HepG2 (cell line): Measurements from ENCODE around the gene CDYL. TPM values are rescaled to one million over a fixed set of nuclear protein-coding genes. Genes with fewer than 3 reads are reported as not detected.

Source experiments
- BRD4 ChIP-seq: sonication (generic); formaldehyde crosslinking; IDR thresholded peaks from 2 replicates; pipeline ENCODE4 v1.4.0; 2020; ENCODE audit warnings: missing genetic modification reagents
- FOXP1 ChIP-seq, 2 experiments: fragments of 450-650 bp in 1 of 2; IDR thresholded peaks; 2 replicates each; pipeline ENCODE4 v1.6.1; 2017 to 2018; ENCODE audit warnings: antibody characterized with exemption in 1 of 2
- GATAD1 ChIP-seq: IDR thresholded peaks from 2 replicates; pipeline ENCODE4 v1.6.1; 2016; ENCODE audit warnings: missing genetic modification reagents, missing compliant biosample characterization
- MIER2 ChIP-seq: IDR thresholded peaks from 2 replicates; pipeline ENCODE4 v1.6.1; 2016; ENCODE audit warnings: missing biosample characterization, missing genetic modification reagents
- NPAS2 ChIP-seq: sonication (generic); formaldehyde crosslinking; IDR thresholded peaks from 2 replicates; pipeline ENCODE4 v1.8.0; 2022; ENCODE audit warnings: mild to moderate bottlenecking, missing genetic modification reagents, borderline replicate concordance
- POGZ ChIP-seq: sonication (generic); formaldehyde crosslinking; IDR thresholded peaks from 2 replicates; pipeline ENCODE4 v1.4.0; 2020; ENCODE audit warnings: mild to moderate bottlenecking, missing genetic modification reagents
- PPARG ChIP-seq: conservative IDR thresholded peaks from 2 replicates; pipeline ENCODE4 v1.6.1; 2016; ENCODE audit warnings: missing biosample characterization, missing genetic modification reagents
- RNF2 ChIP-seq: fragments of 450-650 bp; conservative IDR thresholded peaks from 2 replicates; pipeline ENCODE4 v1.6.1; 2016; ENCODE audit warnings: low read depth
- ZNF501 ChIP-seq: sonication (generic); formaldehyde crosslinking; IDR thresholded peaks from 2 replicates; pipeline ENCODE4 v1.5.1; 2020; ENCODE audit warnings: mild to moderate bottlenecking, moderate library complexity, missing genetic modification reagents
- ZNF556 ChIP-seq: sonication (generic); formaldehyde crosslinking; IDR thresholded peaks from 2 replicates; pipeline ENCODE4 v1.4.0; 2020; ENCODE audit warnings: mild to moderate bottlenecking, missing genetic modification reagents, borderline replicate concordance
- ZNF772 ChIP-seq: sonication (generic); formaldehyde crosslinking; IDR thresholded peaks from 2 replicates; pipeline ENCODE4 v1.5.0; 2020; ENCODE audit warnings: mild to moderate bottlenecking, missing genetic modification reagents
- polyA plus RNA-seq, 8 experiments: library from polyadenylated mRNA; depleted of rRNA in 3 of 8; stranded (reverse) in 7 of 8; unstranded in 1 of 8; fragments of >200 nt; fragmentation: Illumina TruSeq in 4 of 8; extraction: Trizol in 4 of 8; gene quantifications; 2 replicates each; pipeline versions ENCODE4 v1.2.1 to v1.2.3, GENCODE V29; 2011 to 2016; ENCODE audit warnings: low read depth in 4 of 8, missing spikeins in 1 of 8, mixed read lengths in 1 of 8; ENCODE audit not compliant: insufficient read depth in 1 of 8
- total RNA-seq, 5 experiments: library from RNA; depleted of rRNA; stranded (reverse); fragments of >200 nt; fragmentation: Illumina TruSeq; extraction: Trizol; gene quantifications; 2 replicates each; pipeline ENCODE4 v1.2.3, GENCODE V29; 2016; ENCODE audit warnings: low read depth in 1 of 5
- TF ChIP-seq, protein P1 (sequence below): sonication (generic); formaldehyde crosslinking; IDR thresholded peaks from 2 replicates; pipeline ENCODE4 v1.5.0; 2020; ENCODE audit warnings: missing genetic modification reagents
- TF ChIP-seq, protein P2 (sequence below): sonication (generic); formaldehyde crosslinking; IDR thresholded peaks from 2 replicates; pipeline ENCODE4 v1.4.0; 2020; ENCODE audit warnings: mild to moderate bottlenecking, missing genetic modification reagents, borderline replicate concordance
- TF ChIP-seq, protein P3 (sequence below): sonication (generic); formaldehyde crosslinking; conservative IDR thresholded peaks from 2 replicates; pipeline ENCODE4 v1.4.0; 2020; ENCODE audit warnings: missing genetic modification reagents
- TF ChIP-seq, protein P4 (sequence below): sonication (generic); formaldehyde crosslinking; IDR thresholded peaks from 2 replicates; pipeline ENCODE4 v1.8.1; 2023; ENCODE audit warnings: mild to moderate bottlenecking, inconsistent platforms, moderate library complexity, missing genetic modification reagents, borderline replicate concordance
- TF ChIP-seq, protein P5 (sequence below): IDR thresholded peaks from 2 replicates; pipeline ENCODE4 v1.4.0; 2020; ENCODE audit warnings: mild to moderate bottlenecking, missing genetic modification reagents

Gene CDYL
- total and polyA plus RNA-seq, 2 of the 13 experiments (the other 11 are each of a cell fraction or from before 2014, with no cell fraction given) = 22.8 to 105 TPM

DNA sequence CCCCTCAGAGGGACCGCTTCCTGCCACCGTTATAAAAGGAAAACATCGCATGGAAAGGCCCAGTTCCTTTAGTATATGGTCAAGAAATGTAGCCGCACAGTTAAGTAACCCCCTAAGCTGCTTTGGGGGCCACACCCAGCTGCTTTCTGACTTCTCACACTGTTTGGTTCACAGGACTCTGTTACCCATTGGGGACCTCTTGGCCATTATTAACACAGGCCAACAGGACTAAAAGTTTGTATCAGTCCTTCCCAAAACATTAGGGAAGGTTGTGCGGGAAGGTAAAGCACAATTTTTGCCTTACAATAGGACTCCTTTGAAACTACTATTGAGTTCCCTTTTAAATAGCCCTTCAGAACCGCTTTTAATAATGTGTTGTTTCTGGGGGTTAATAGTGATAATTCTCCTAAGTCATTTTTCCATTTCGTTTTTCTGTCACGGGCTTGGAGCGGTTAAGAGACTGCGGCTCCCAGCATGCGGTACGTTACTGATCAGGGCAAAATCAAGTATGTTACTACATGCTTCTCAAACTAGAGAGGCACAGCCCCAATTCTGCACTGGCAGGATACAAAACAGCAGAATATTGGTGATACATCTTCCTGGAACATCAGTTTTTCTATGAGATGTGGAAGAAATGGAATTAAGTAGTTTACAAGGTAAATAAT lies 228.3 kb downstream of the CDYL start (continued):
- 0 out of 2 replicates have a peak, but pooled peaks have one; percentile 15 for TF ChIP-seq ZNF772
- no peak for TF ChIP-seq ZNF556 (CRISPR knock-in tag)
- TF ChIP-seq BRD4 = peak; percentile 1; the same call in 1 of the 2 replicates
- no peak for TF ChIP-seq PPARG
- no peak for TF ChIP-seq RNF2
- TF ChIP-seq, protein P1, sequence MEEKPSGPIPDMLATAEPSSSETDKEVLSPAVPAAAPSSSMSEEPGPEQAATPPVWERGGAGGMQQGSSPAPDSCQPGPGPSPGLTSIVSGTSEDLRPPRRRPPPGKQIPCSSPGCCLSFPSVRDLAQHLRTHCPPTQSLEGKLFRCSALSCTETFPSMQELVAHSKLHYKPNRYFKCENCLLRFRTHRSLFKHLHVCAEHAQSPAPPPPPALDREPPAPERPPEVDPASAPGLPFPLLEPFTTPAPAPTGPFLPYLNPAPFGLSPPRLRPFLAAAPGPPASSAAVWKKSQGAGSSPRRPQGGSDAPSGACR (CRISPR knock-in tag) = no peak
- TF ChIP-seq, protein P2, sequence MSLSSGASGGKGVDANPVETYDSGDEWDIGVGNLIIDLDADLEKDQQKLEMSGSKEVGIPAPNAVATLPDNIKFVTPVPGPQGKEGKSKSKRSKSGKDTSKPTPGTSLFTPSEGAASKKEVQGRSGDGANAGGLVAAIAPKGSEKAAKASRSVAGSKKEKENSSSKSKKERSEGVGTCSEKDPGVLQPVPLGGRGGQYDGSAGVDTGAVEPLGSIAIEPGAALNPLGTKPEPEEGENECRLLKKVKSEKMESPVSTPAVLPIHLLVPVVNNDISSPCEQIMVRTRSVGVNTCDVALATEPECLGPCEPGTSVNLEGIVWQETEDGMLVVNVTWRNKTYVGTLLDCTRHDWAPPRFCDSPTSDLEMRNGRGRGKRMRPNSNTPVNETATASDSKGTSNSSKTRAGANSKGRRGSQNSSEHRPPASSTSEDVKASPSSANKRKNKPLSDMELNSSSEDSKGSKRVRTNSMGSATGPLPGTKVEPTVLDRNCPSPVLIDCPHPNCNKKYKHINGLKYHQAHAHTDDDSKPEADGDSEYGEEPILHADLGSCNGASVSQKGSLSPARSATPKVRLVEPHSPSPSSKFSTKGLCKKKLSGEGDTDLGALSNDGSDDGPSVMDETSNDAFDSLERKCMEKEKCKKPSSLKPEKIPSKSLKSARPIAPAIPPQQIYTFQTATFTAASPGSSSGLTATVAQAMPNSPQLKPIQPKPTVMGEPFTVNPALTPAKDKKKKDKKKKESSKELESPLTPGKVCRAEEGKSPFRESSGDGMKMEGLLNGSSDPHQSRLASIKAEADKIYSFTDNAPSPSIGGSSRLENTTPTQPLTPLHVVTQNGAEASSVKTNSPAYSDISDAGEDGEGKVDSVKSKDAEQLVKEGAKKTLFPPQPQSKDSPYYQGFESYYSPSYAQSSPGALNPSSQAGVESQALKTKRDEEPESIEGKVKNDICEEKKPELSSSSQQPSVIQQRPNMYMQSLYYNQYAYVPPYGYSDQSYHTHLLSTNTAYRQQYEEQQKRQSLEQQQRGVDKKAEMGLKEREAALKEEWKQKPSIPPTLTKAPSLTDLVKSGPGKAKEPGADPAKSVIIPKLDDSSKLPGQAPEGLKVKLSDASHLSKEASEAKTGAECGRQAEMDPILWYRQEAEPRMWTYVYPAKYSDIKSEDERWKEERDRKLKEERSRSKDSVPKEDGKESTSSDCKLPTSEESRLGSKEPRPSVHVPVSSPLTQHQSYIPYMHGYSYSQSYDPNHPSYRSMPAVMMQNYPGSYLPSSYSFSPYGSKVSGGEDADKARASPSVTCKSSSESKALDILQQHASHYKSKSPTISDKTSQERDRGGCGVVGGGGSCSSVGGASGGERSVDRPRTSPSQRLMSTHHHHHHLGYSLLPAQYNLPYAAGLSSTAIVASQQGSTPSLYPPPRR (CRISPR knock-in tag) = 0 out of 2 replicates have a peak, but pooled peaks have one; percentile 6
- 0 out of 2 replicates have a peak, but pooled peaks have one; percentile 7 for TF ChIP-seq ZNF501 (CRISPR knock-in tag)
- TF ChIP-seq MIER2 (CRISPR knock-in tag) = 0 out of 2 replicates have a peak, but pooled peaks have one; percentile 16
- 0 out of 2 replicates have a peak, but pooled peaks have one; percentile 67 for TF ChIP-seq NPAS2
- TF ChIP-seq, protein P3, sequence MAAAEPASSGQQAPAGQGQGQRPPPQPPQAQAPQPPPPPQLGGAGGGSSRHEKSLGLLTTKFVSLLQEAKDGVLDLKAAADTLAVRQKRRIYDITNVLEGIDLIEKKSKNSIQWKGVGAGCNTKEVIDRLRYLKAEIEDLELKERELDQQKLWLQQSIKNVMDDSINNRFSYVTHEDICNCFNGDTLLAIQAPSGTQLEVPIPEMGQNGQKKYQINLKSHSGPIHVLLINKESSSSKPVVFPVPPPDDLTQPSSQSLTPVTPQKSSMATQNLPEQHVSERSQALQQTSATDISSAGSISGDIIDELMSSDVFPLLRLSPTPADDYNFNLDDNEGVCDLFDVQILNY (CRISPR knock-in tag) = 0 out of 2 replicates have a peak, but pooled peaks have one; percentile 3
- TF ChIP-seq, protein P4, sequence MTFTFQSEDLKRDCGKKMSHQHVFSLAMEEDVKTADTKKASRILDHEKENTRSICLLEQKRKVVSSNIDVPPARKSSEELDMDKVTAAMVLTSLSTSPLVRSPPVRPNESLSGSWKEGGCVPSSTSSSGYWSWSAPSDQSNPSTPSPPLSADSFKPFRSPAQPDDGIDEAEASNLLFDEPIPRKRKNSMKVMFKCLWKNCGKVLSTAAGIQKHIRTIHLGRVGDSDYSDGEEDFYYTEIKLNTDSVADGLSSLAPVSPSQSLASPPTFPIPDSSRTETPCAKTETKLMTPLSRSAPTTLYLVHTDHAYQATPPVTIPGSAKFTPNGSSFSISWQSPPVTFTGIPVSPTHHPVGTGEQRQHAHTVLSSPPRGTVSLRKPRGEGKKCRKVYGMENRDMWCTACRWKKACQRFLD = no peak
- TF ChIP-seq GATAD1 = no peak
- no peak for TF ChIP-seq POGZ (CRISPR knock-in tag)
- TF ChIP-seq, protein P5, sequence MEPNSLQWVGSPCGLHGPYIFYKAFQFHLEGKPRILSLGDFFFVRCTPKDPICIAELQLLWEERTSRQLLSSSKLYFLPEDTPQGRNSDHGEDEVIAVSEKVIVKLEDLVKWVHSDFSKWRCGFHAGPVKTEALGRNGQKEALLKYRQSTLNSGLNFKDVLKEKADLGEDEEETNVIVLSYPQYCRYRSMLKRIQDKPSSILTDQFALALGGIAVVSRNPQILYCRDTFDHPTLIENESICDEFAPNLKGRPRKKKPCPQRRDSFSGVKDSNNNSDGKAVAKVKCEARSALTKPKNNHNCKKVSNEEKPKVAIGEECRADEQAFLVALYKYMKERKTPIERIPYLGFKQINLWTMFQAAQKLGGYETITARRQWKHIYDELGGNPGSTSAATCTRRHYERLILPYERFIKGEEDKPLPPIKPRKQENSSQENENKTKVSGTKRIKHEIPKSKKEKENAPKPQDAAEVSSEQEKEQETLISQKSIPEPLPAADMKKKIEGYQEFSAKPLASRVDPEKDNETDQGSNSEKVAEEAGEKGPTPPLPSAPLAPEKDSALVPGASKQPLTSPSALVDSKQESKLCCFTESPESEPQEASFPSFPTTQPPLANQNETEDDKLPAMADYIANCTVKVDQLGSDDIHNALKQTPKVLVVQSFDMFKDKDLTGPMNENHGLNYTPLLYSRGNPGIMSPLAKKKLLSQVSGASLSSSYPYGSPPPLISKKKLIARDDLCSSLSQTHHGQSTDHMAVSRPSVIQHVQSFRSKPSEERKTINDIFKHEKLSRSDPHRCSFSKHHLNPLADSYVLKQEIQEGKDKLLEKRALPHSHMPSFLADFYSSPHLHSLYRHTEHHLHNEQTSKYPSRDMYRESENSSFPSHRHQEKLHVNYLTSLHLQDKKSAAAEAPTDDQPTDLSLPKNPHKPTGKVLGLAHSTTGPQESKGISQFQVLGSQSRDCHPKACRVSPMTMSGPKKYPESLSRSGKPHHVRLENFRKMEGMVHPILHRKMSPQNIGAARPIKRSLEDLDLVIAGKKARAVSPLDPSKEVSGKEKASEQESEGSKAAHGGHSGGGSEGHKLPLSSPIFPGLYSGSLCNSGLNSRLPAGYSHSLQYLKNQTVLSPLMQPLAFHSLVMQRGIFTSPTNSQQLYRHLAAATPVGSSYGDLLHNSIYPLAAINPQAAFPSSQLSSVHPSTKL = 0 out of 2 replicates have a peak, but pooled peaks have one; percentile 2
- no peak for TF ChIP-seq FOXP1 (IDR thresholded peaks at IDR 0.05)
- TF ChIP-seq FOXP1 (CRISPR knock-in tag; IDR thresholded peaks at IDR 0.05) = no peak
